Thyroid gland (tissue), 4 donors: ENCODE results near the gene SLC26A6.

Experiments used
- CTCF ChIP-seq, 6 experiments: fragments of 200-600 bp in 3 of 6; fragments of 450-650 bp in 3 of 6; sonication (generic) in 3 of 6; IDR thresholded peaks; one replicate each; pipeline ENCODE4 v1.5.1; 2016 to 2019; ENCODE audit warnings: antibody characterized with exemption in 6 of 6, mild to moderate bottlenecking in 2 of 6, inconsistent platforms in 1 of 6, moderate library complexity in 1 of 6
- POLR2A ChIP-seq, 2 donors: fragments of 450-650 bp; IDR thresholded peaks; one replicate each; pipeline ENCODE4 v1.6.1; 2017; ENCODE audit warnings: antibody characterized with exemption in 2 of 2, mild to moderate bottlenecking in 2 of 2, moderate library complexity in 1 of 2

DNA sequence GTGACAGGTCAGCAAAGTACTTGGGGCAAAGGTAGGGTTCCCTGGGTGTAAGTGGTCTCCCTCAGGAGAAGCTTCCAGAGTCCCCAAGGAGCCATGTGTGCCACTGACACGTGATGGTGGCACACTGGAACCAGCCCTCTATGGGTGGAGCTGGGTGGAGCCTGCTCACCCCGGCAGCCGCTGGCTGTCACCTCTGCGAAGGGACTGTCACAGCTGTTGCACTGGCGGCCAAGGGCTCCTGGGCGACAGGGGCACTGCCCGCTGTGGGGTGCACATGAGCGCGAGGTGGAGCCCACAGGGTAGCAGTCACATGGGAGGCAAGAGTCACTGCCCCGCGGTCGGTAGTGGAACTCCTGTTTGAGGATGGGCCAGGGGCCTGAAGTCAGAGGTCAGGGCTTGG lies 15.5 kb upstream of the SLC26A6 start:
- TF ChIP-seq CTCF (IDR thresholded peaks at IDR 0.05) (no peak), POLR2A (IDR thresholded peaks at IDR 0.05) (no peak)
